Vagina (tissue), 2 donors: Measurements from ENCODE around the gene NPIPA2.
"Not testable (repeated sequence)": the region's sequence is repeated elsewhere in the genome, so short reads cannot be mapped to it uniquely, and the experiment has no call there.

Experiments used
- CTCF ChIP-seq, 3 experiments: fragments of 450-650 bp in 2 of 3; fragments of 200-600 bp in 1 of 3; sonication (generic) in 1 of 3; IDR thresholded peaks; one replicate each; pipeline ENCODE4 v1.5.1; 2017 to 2019; ENCODE audit warnings: antibody characterized with exemption in 3 of 3, mild to moderate bottlenecking in 2 of 3, moderate library complexity in 2 of 3
- POLR2A ChIP-seq, 2 donors: fragments of 450-650 bp; IDR thresholded peaks; one replicate each; pipeline ENCODE4 v1.6.1; 2017; ENCODE audit warnings: antibody characterized with exemption in 2 of 2, mild to moderate bottlenecking in 2 of 2, moderate library complexity in 2 of 2
- POLR2AphosphoS5 ChIP-seq, 2 donors: sonication (generic); formaldehyde crosslinking; IDR thresholded peaks; one replicate each; pipeline ENCODE4 v1.9.0; 2017; ENCODE audit warnings: antibody characterized with exemption in 2 of 2, mild to moderate bottlenecking in 2 of 2, low read depth in 1 of 2; ENCODE audit not compliant: insufficient read depth in 1 of 2

GRCh38 chr16:14773654-14774053, 31.3 kb downstream of the NPIPA2 start:
- TF ChIP-seq POLR2AphosphoS5 (IDR thresholded peaks at IDR 0.05; ENCODE audit: insufficient read depth in 1 of 2, low read depth in 1 of 2); CTCF (IDR thresholded peaks at IDR 0.05); POLR2A (IDR thresholded peaks at IDR 0.05): not testable (repeated sequence)
